NCI-H1417 treated with DMSO at 0.1 percent for 48 hours (cell line): ENCODE data around the gene BACE2.

ENCODE experiments used
- DNase-seq: peaks from one replicate; lab custom pipeline; 2025; lab: John Stamatoyannopoulos, UW

The BACE2 gene

DNA sequence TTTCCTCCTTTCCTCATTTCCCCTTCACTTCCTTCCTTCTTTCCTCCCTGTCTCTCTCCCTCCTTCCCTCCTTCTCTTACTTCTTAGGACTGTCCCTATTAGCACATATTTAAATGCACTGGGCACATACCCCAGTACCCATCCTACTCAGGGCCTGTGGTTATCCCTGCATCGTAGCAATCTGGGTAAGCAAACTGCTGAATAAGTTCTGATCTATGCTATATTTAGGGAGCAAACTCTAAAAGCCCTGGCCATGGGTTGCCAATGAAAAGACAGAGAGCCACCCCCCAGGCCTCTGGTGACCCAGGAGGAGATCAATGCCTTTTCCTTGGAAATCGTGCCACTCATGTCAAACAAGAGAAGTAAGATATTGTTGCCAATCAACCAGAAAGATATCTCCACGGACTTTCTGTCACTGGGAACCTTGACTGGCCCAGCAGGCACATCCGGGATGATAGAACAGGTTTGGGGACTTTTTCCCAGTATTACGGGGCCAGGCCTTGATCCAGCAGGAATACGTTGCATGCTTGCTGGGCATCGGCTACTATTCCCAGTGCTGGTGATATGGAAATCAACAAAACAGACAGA, 154.0 kb downstream of the BACE2 start:
- no peak for DNase-seq

DNA sequence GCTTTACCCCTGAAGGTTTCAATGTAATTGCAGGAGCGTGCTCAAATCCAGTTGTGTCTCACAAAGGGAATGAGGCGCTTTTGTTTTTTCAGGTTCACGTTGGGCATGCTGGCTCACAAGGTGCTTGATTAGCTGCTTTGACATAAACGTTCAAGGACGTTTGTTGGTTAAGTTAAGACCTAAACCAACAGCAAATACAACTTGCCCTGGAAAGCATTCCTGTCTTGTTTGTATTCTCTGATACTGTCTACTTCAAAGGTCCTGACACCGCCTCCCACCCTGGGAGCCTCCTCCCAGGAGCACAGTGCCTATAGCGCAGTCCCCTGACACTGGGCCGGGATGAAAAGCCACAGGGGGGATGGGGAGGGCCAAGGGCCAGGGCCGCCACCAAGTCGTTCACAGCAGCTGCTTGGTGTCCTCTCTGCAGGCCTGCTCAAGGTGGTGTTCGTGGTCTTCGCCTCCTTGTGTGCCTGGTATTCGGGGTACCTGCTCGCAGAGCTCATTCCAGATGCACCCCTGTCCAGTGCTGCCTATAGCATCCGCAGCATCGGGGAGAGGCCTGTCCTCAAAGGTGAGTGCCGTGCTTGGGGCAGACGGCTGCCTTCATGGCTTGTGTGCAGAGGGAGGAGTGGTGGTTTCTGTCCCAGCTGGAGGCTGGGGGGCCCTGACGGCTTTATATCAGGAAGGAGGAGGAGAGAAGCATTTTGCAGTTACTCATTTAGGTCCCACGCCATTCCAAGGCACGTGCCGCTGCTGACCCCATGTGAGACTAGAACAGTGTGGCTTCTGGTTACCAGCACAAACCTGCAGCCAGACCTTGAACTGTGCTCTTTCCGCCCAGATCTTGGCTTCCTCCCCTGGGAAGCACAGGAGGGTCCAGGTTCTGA, 154.8 kb downstream of the BACE2 start:
- DNase-seq = no peak

DNA sequence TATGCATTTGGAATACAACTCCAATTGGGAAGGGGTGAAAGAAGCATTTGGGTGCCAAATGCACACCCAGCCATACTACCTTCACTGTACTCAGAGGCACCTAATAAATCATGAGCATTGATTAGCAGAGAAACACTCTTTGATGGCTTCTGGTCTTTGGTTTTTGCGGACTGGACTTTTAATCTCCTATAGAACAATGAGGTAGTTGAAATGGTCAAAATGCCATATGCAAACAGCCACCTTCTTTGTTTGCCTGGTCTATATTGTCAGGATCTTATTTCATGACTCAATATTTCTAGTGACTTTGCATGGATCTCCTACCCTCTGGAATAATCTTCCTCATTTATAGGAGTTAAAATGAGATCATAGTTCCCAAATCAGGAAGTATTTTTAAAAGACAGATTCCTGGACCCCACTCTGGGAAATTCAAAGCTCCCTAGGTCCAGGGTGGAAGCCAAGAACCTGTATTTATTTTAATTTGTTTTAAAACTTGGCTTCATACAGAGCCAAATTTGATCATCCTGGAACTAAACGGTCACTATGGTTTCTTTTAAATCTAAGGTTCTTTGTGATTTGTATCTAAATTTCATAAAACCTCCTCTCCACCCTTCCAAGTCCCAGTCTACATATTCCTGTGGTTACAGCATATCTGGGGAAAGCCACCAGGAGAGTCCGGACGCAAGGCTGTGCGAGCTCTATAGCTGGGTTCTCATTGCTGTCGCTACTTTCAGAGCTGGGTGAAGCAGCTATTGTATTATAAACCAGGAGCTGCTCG, 157.4 kb downstream of the BACE2 start:
- no peak for DNase-seq

DNA sequence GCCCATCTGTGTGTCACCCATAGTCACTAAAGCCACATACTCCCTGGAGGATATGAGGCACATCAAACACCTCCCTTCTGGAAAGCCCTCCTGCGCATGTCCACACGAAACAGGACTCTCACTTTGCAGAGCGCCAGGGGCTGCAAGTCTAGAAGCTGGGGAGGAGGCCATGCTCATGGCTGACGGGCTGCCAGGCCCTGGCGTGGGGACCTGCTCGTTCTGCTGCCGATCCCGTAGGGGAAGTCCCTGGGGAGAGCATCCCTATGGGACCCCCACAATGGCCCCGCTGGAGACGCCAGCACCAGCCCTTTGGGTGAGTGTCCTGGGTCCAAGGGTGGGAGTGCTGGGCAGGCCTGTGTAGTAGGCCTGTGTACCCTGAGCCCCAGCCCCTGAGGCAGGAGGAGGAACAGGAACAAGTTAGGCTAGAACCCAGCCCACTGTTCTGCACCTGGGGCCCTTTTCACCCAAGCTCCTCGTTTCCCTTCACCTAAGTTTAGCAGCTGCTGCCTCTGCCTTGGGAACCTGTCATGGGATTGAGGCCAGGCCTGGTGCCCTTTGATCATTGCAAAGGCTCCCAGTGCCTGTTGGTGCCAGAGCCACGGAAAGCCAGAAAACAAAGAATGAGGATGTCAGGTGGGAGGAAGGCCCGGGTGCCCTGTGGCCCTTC, 158.6 kb downstream of the BACE2 start:
- DNase-seq = no peak

DNA sequence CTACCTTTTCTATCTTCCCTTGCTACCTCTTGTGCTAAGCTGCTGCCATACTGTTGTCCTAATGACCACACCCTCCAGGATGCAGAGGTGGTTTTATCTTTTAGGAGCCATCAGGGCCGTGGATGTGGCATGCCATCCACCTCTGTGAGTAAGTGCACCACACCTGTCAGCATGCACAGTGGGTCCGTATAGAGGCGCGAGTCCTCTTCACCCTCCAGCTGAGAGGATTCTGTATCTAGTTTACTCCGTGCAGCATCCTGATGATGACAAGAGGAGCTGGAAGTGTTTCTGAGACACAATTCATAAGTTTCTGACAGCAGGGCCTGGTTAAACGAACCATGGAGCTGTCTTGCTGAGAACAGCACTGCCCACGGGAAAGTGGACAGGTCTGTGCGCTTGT, 159.8 kb downstream of the BACE2 start:
- no peak for DNase-seq

DNA sequence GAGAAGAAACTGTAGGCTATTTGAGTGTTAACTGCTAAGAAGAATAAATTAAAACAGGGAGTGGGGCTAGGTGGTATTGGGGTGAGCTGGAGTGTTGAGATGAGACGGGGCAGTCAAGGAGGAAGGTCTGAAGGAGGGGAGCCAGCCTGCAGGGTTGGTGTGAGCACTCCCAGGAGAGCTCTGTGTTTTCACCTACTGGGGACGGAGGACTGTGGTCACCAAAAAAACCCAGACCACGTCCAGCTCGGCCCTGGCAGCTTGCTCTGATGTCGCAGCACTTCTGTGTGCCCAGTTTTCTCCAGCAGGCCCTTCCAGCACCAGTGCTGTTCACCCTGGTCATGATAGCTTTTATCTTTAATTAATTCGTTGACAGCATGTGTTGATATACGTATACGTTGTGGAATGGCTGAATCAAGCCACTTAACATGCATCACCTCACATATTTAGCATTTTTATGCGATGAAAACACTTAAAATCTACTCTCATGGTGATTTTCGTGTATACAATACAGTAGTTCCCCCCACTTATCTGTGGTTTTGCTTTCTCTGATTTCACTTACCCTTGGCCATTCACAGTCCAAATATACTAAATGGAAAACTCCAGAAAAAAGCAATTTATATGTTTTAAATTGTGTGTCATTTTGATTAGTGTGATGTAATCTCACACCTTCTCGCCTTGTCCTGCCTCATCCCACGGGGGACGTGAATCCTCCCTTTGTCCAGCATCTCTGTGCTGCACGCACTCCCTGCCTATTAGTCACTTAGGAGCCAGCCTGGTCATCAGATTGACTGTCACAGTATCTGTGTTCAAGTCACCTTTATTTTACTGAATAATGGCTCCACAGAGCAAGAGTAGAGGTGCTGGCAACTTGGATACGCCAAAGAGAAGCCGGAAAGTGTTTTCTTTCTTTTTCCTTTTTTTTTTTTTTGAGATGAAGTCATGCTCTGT, 161.0 kb downstream of the BACE2 start:
- no peak for DNase-seq
